ENCODE results near the gene UBASH3B.

The UBASH3B gene

GRCh38 chr11:122832721-122833470 lies 177.4 kb downstream of the UBASH3B start:
- H3K36me3 ChIP-seq (replicated peaks; ENCODE audit: insufficient read depth, low read length): no peaks in the 10 kb centered on the region
- TF ChIP-seq EZH2phosphoT487 (IDR thresholded peaks at IDR 0.05; ENCODE audit: low read length): no peak
- TF ChIP-seq CTCF (IDR thresholded peaks at IDR 0.05; ENCODE audit: low read length): no peak
- no peak for TF ChIP-seq EZH2 (optimal IDR thresholded peaks at IDR 0.05; ENCODE audit: low read depth, low read length)
- no peaks in the 10 kb centered on the region for H3K27me3 ChIP-seq (replicated peaks; ENCODE audit: insufficient read depth, low read length)
- no peak overlapping the region for H3K9ac ChIP-seq (ENCODE audit: low read length)
- no peak overlapping the region for H3K4me2 ChIP-seq (ENCODE audit: low read depth, low read length)
- no peak overlapping the region for H3K4me3 ChIP-seq (ENCODE audit: low read length)
- no peaks in the 10 kb centered on the region for H3K4me1 ChIP-seq (ENCODE audit: low read length)
- no peak for DNase-seq
- no peak overlapping the region for H3K27ac ChIP-seq (ENCODE audit: low read length)
- H3K79me2 ChIP-seq (ENCODE audit: low read length): no peaks in the 10 kb centered on the region
- H3F3A ChIP-seq (ENCODE audit: insufficient read depth, low read length): no peaks in the 10 kb centered on the region
- H3K9me3 ChIP-seq (replicated peaks; ENCODE audit: insufficient read depth, low read length): no peaks in the 10 kb centered on the region
- no peaks in the 10 kb centered on the region for H4K20me1 ChIP-seq (ENCODE audit: insufficient read depth, low read length)
- H2AFZ ChIP-seq (ENCODE audit: low read length): no peak overlapping the region
- no peaks in the 10 kb centered on the region for H3K9me2 ChIP-seq (replicated peaks; ENCODE audit: insufficient read depth, low read length)

DNA sequence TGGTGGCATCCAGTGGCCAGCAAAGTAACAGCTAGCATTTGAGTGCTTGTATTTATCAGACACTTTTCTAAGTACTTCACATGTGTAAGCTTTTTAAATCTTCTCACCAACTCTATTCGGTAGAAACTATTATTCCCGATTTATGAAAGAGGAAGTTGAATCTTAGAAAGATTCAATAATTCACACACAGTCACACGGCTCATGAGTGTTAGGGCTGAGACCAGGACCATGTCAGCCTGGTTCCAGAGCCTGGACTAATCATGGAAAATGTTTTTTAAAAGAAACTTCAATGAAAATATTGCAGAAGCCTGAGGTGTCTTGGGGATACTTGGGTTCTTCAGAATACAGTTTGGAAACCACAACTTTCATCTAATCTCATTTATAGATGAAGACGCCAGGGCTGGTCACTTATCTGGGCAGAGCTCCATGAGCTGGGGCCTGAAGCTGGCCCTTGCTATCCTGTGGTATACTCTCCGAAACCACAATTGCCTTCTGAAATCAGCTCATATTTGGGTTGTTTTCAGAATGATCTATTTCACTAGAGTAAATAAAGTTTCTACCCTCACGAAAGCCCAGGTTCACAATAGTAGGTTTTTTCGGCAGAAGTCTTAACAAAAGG lies 178.4 kb downstream of the UBASH3B start:
- Histone ChIP-seq H4K20me1 (ENCODE audit: insufficient read depth, low read length) (no peaks in the 10 kb centered on the region), H3K27me3 (replicated peaks; ENCODE audit: insufficient read depth, low read length) (no peaks in the 10 kb centered on the region), H2AFZ (ENCODE audit: low read length) (no peak overlapping the region), H3K9me3 (replicated peaks; ENCODE audit: insufficient read depth, low read length) (no peaks in the 10 kb centered on the region), H3K27ac (ENCODE audit: low read length) (no peak overlapping the region), H3F3A (ENCODE audit: insufficient read depth, low read length) (no peaks in the 10 kb centered on the region), H3K4me1 (ENCODE audit: low read length) (no peaks in the 10 kb centered on the region), H3K36me3 (replicated peaks; ENCODE audit: insufficient read depth, low read length) (no peaks in the 10 kb centered on the region), H3K4me3 (ENCODE audit: low read length) (no peak overlapping the region), H3K9me2 (replicated peaks; ENCODE audit: insufficient read depth, low read length) (no peaks in the 10 kb centered on the region), H3K9ac (ENCODE audit: low read length) (no peak overlapping the region), H3K4me2 (ENCODE audit: low read depth, low read length) (no peak overlapping the region), H3K79me2 (ENCODE audit: low read length) (no peaks in the 10 kb centered on the region)
- TF ChIP-seq EZH2phosphoT487 (IDR thresholded peaks at IDR 0.05; ENCODE audit: low read length) (no peak), EZH2 (optimal IDR thresholded peaks at IDR 0.05; ENCODE audit: low read depth, low read length) (no peak), CTCF (IDR thresholded peaks at IDR 0.05; ENCODE audit: low read length) (no peak)
- DNase-seq: no peak

DNA sequence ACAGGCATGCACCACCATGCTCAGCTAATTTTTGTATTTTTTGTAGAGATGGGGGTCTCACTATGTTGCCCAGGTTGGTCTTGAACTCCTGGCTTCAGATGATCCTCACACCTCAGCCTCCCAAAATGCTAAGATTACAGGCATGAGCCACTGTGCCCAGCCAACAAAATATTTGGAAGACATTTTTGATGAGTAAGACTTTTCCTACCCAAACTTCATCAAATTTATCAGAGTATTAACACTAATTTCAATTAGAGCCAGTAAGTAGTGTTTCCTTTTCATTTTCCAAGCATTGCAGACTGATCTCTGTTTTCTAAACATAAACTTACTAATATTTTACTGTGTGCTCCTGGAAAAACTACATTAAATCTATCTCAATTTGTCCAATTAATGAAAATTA lies 181.4 kb downstream of the UBASH3B start:
- Histone ChIP-seq H3K4me1 (ENCODE audit: low read length) (no peaks in the 10 kb centered on the region), H3K4me3 (ENCODE audit: low read length) (no peak overlapping the region), H3K27ac (ENCODE audit: low read length) (no peak overlapping the region), H3K9me3 (replicated peaks; ENCODE audit: insufficient read depth, low read length) (no peaks in the 10 kb centered on the region), H3F3A (ENCODE audit: insufficient read depth, low read length) (no peaks in the 10 kb centered on the region), H4K20me1 (ENCODE audit: insufficient read depth, low read length) (no peaks in the 10 kb centered on the region), H3K79me2 (ENCODE audit: low read length) (no peaks in the 10 kb centered on the region), H3K36me3 (replicated peaks; ENCODE audit: insufficient read depth, low read length) (no peaks in the 10 kb centered on the region), H3K9me2 (replicated peaks; ENCODE audit: insufficient read depth, low read length) (no peaks in the 10 kb centered on the region), H3K27me3 (replicated peaks; ENCODE audit: insufficient read depth, low read length) (no peaks in the 10 kb centered on the region), H3K4me2 (ENCODE audit: low read depth, low read length) (no peak overlapping the region), H2AFZ (ENCODE audit: low read length) (no peak overlapping the region), H3K9ac (ENCODE audit: low read length) (no peak overlapping the region)
- no peak for TF ChIP-seq CTCF (IDR thresholded peaks at IDR 0.05; ENCODE audit: low read length)
- TF ChIP-seq EZH2phosphoT487 (IDR thresholded peaks at IDR 0.05; ENCODE audit: low read length): no peak
- no peak for TF ChIP-seq EZH2 (optimal IDR thresholded peaks at IDR 0.05; ENCODE audit: low read depth, low read length)
- DNase-seq: no peak

Measured in MM.1S (cell line).